Pancreas (tissue), 10 donors: Measurements from ENCODE around the gene AMN. TPM values are rescaled to one million over a fixed set of nuclear protein-coding genes. Genes with fewer than 3 reads are reported as not detected.
A peak's percentile ranks its signal among the peaks of the same experiment; 100 is the strongest.

ENCODE experiments used
- ATAC-seq, 4 donors: fragments of 200-7000 bp; cut with Tn5 transposase; one replicate each; pipeline versions ENCODE4 v1.8.0 to v1.9.1; 2020; ENCODE audit warnings: mild to moderate bottlenecking in 4 of 4, moderate library complexity in 4 of 4
- DNase-seq, 6 donors: peaks; one replicate each; pipeline ENCODE4 v3.0.0-alpha.2; 2020
- FAIRE-seq: peaks from 2 replicates; lab custom pipeline; 2012; peaks lifted over from hg19 to GRCh38; lab: Jason Lieb, UNC
- H3K27ac ChIP-seq, 4 donors: fragments of 200-600 bp; sonication (generic); 1 replicate in 3 of 4; 2 replicates in 1 of 4; pipeline versions ENCODE4 v1.5.0 to v1.8.0; 2020
- H3K27me3 ChIP-seq, 4 donors: fragments of 200-600 bp; one replicate each; pipeline ENCODE4 v1.8.0; 2021
- H3K36me3 ChIP-seq, 3 donors: fragments of 200-600 bp; sonication (generic) in 1 of 3; one replicate each; pipeline versions ENCODE4 v1.5.0 to v1.8.0; 2020 to 2021
- H3K4me1 ChIP-seq, 3 donors: fragments of 200-600 bp; one replicate each; pipeline ENCODE4 v1.8.0; 2021
- H3K4me3 ChIP-seq, 4 donors: fragments of 200-600 bp; sonication (generic) in 2 of 4; one replicate each; pipeline versions ENCODE4 v1.5.0 to v1.8.0; 2020 to 2021
- H3K9me3 ChIP-seq, 4 donors: fragments of 200-600 bp; one replicate each; pipeline ENCODE4 v1.8.0; 2021
- CTCF ChIP-seq, 4 donors: fragments of 200-600 bp; sonication (generic) in 3 of 4; IDR thresholded peaks; one replicate each; pipeline versions ENCODE4 v1.5.0 to v1.8.0; 2021; ENCODE audit warnings: antibody characterized with exemption in 4 of 4
- WGBS, 2 donors: extraction: QIAGEN DNeasy Blood & Tissue Kit; methylation state at CpG; one replicate each; pipeline ENCODE4 v1.1.7; 2013; 5-methylcytosine and 5-hydroxymethylcytosine counted together
- intact Hi-C, 3 donors: fragments of 100-400 bp; cut with DNase I; formaldehyde crosslinking; loops; one replicate each; pipeline versions ENCODE4 v1.11.1 to v1.14.2; 2022
- polyA plus RNA-seq, 2 donors: library from polyadenylated mRNA; stranded (reverse); fragments of 200-250 nt; gene quantifications; one replicate each; pipeline ENCODE4 v1.2.3, GENCODE V29; 2013
- total RNA-seq, 6 donors: library from RNA; stranded (reverse); fragmentation: NEBNext Ultra II Directional in 4 of 6; extraction: Animal tissue kit (Norgen Biotek cat#: 25700) in 4 of 6; gene quantifications; one replicate each; pipeline versions ENCODE4 v1.2.1 to v1.2.4, GENCODE V29; 2021 to 2023
- donor health status: healthy with polysubstance abuse.
- donor health status: DM: no; HTN: no; CAD: no; lungs with moderate emphysema.
- donor health status: DM: no; HTN: no; CAD: no.
- donor health status: control.
- donor health status: control.
- donor health status: Bipolar disorder and iron deficiency.
- donor health status: DM: yes; HTN: yes; CAD: no.
- donor health status: DM: no; HTN: no; CAD: no.
- donor health status: DM: no; HTN: no; CAD: no.
- donor health status: DM: yes; HTN: yes; CAD: no.

Gene AMN
- total and polyA plus RNA-seq, 8 donors: 1.0 to 4.3 (median 1.5) TPM

DNA sequence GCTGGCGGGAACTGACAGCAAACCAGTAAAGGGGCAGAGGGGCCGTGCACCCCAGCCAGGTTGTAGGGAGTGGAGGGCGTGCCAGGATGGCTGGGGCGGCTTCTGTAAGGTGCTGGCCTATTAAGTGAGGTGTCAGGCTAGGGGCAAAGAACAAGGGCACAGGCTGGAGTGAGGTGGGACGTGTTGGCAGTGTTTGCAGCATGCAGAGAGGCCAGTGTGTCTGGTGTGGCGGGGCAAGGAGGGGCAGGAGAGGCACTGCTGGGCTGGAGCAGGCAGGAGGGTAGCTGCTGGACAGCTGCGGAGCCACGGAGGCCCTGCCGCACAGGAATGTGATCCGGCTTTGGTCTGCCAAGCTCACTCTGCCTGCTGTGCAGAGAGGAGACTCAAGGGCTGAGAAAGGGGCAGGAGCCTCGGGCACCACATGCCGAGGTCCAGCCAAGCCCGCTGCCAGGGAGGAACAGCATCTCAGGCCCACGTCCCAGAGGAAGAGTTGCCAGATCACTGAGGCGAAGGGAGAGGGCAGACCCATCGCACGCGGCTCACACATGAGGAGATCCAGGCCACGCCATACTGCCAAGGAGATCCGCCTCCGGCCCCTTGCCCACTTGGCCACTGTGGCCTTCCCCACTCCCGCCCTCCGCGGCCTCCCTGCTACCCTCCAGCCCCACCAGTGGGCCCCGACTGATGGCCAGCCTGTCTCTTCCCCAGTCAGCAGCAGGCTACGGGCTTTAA lies 46.8 kb downstream of the AMN start:
- Histone ChIP-seq H3K4me3 (no peak overlapping the region), H3K36me3 (peaks cover 7 to 86% (median 35%) of the 10 kb centered on the region in 3 donors), H3K4me1 (no peaks in the 10 kb centered on the region), H3K27me3 (no peaks in the 10 kb centered on the region), H3K9me3 (no peaks in the 10 kb centered on the region), H3K27ac (no peak overlapping the region)
- peak in 1 of 6 donors; percentile 41 for DNase-seq
- no peak for ATAC-seq
- WGBS, 2 donors: 94 to 95% methylated on average over 25 to 26 of the region's 26 CpGs
- FAIRE-seq: no peak
- no peak for TF ChIP-seq CTCF (IDR thresholded peaks at IDR 0.05)
- intact Hi-C loops: no loop called here

DNA sequence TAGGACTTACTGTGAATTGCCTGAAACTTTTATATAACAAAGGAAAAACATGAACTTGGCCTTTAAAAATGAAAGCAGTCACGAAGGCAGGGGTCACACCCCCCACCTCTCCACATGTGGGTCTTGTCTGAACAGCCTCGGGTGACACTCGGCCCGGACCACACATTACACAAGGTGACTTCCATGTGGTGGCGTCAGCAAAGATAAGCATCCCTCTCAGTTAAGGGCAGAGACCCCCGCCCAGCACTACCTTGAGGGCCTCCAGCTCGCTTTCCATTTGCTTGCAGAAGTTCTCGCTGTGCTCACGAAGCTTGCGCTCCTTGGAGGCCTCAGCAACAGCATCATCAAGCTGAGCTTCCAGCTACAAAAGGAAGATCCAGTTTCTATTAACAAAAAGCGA lies 47.4 kb downstream of the AMN start:
- Histone ChIP-seq H3K4me1 (no peaks in the 10 kb centered on the region), H3K27ac (no peak overlapping the region), H3K36me3 (peaks cover 6 to 89% (median 31%) of the 10 kb centered on the region in 3 donors), H3K27me3 (no peaks in the 10 kb centered on the region), H3K9me3 (no peaks in the 10 kb centered on the region), H3K4me3 (no peak overlapping the region)
- no peak for TF ChIP-seq CTCF (IDR thresholded peaks at IDR 0.05)
- no peak for FAIRE-seq
- intact Hi-C loops: no loop called here
- ATAC-seq: no peak
- DNase-seq: peak in 1 of 6 donors; percentile 21
- WGBS, 2 donors: 93 to 96% methylated on average over 11 of the region's 11 CpGs

- ATAC-seq (no peak), FAIRE-seq (no peak), DNase-seq (peak in 1 of 6 donors; percentile 20)
- intact Hi-C loops: no loop called here
- WGBS, 2 donors: 91 to 94% methylated on average over 10 of the region's 10 CpGs
- no peaks in the 10 kb centered on the region for H3K9me3 ChIP-seq
- TF ChIP-seq CTCF (IDR thresholded peaks at IDR 0.05): no peak
- no peak overlapping the region for H3K4me3 ChIP-seq
- peaks cover 6 to 89% (median 31%) of the 10 kb centered on the region in 3 donors for H3K36me3 ChIP-seq
- H3K27ac ChIP-seq: no peak overlapping the region
- H3K27me3 ChIP-seq: no peaks in the 10 kb centered on the region
- H3K4me1 ChIP-seq: no peaks in the 10 kb centered on the region
These were observed 48.0 kb downstream of the AMN start for GRCh38 chr14:102970496-102970895.

DNA sequence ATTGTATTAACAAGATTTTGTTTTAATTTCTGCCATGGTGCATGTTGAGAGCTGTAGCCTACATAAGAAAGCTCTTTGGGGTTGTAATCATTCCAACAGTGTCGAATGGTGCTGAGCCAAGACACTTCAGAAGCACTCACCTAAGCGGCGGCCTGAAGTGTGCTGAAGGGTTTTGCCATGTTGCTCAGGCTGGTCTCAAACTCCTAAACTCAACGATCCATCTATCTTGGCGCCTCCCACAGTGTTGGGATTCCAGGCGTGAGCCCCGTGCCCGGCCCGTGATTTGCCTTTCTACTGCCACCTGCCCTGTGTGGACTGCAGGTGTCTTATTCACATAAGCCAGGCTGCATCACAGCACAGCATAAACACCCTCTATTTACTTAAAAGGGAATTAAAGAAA lies 48.9 kb downstream of the AMN start:
- DNase-seq: peak in 1 of 6 donors; percentile 23
- no peak for FAIRE-seq
- Histone ChIP-seq H3K4me3 (no peak overlapping the region), H3K4me1 (no peaks in the 10 kb centered on the region), H3K27ac (no peak overlapping the region), H3K27me3 (no peaks in the 10 kb centered on the region), H3K9me3 (no peaks in the 10 kb centered on the region), H3K36me3 (peaks cover 6 to 88% (median 31%) of the 10 kb centered on the region in 3 donors)
- no peak for ATAC-seq
- TF ChIP-seq CTCF (IDR thresholded peaks at IDR 0.05): no peak
- 87 to 88% methylated on average over 9 of the region's 9 CpGs for WGBS, 2 donors
- intact Hi-C loops: no loop called here
